Kidney (tissue), 14 donors: Measurements from ENCODE around the gene CMTM6. TPM values are rescaled to one million over a fixed set of nuclear protein-coding genes. Genes with fewer than 3 reads are reported as not detected.

Experiments used
- DNase-seq, 5 donors: peaks; one replicate each; pipeline ENCODE4 v3.0.0-alpha.2; 2013 to 2020
- FAIRE-seq: peaks from 2 replicates; lab custom pipeline; 2012; peaks lifted over from hg19 to GRCh38; lab: Jason Lieb, UNC
- H3K27ac ChIP-seq, 2 donors: one replicate each; pipeline ENCODE4 v1.7.0; 2013; ENCODE audit warnings: low read depth in 2 of 2, low read length in 2 of 2, inconsistent platforms in 1 of 2
- H3K27me3 ChIP-seq: one replicate; pipeline ENCODE4 v1.7.1; 2013; ENCODE audit warnings: low read length, inconsistent platforms; ENCODE audit not compliant: control insufficient read depth, insufficient read depth
- H3K36me3 ChIP-seq, 3 donors: one replicate each; pipeline versions ENCODE4 v1.7.0 to v1.7.1; 2013; ENCODE audit warnings: low read length in 3 of 3, control low read depth in 1 of 3, inconsistent platforms in 1 of 3; ENCODE audit not compliant: insufficient read depth in 3 of 3, control insufficient read depth in 2 of 3
- H3K4me1 ChIP-seq, 3 donors: one replicate each; pipeline versions ENCODE4 v1.7.0 to v1.7.1; 2013; ENCODE audit warnings: low read length in 3 of 3, inconsistent platforms in 1 of 3, low read depth in 1 of 3; ENCODE audit not compliant: control insufficient read depth in 2 of 3, insufficient read depth in 2 of 3
- H3K4me3 ChIP-seq, 3 donors: one replicate each; pipeline versions ENCODE4 v1.7.0 to v1.8.1; 2013; ENCODE audit warnings: low read length in 3 of 3, control low read depth in 1 of 3, inconsistent platforms in 1 of 3
- H3K9ac ChIP-seq, 3 donors: one replicate each; pipeline versions ENCODE4 v1.7.0 to v1.7.1; 2013; ENCODE audit warnings: low read length in 3 of 3, control low read depth in 1 of 3, inconsistent platforms in 1 of 3
- H3K9me3 ChIP-seq, 3 donors: one replicate each; pipeline versions ENCODE4 v1.7.0 to v1.7.1; 2013; ENCODE audit warnings: low read length in 3 of 3, control low read depth in 1 of 3, inconsistent platforms in 1 of 3; ENCODE audit not compliant: control insufficient read depth in 2 of 3, insufficient read depth in 1 of 3
- intact Hi-C: fragments of 100-400 bp; cut with DNase I; formaldehyde crosslinking; loops from one replicate; pipeline ENCODE4 v1.11.1; 2022
- polyA plus RNA-seq: library from polyadenylated mRNA; stranded (reverse); fragments of 350-450 nt; fragmentation: Illumina TruSeq; extraction: RNeasy Lipid Tissue Mini Kit (QIAGEN cat#74804); gene quantifications from one replicate; pipeline ENCODE4 v1.2.3, GENCODE V29; 2014; ENCODE audit warnings: low read depth, low replicate concordance; ENCODE audit not compliant: insufficient read depth
- total RNA-seq: library from RNA; stranded (reverse); fragmentation: NEBNext Ultra II Directional; extraction: Animal tissue kit (Norgen Biotek cat#: 25700); gene quantifications from one replicate; pipeline ENCODE4 v1.2.1, GENCODE V29; 2021
- TF ChIP-seq, protein P1 (sequence below): IDR thresholded peaks from 3 replicates; pipeline ENCODE4 v1.5.1; 2012; ENCODE audit warnings: mild to moderate bottlenecking, moderate library complexity, borderline replicate concordance; ENCODE audit not compliant: insufficient read depth; ENCODE audit errors: extremely low read depth
- donor health status: control.
- donor health status: control.
- donor health status: control.
- donor health status: control.
- donor health status: control.
- donor health status: DM: yes; HTN: yes; CAD: no.
- donor health status: Normal renal cell carcinoma (clear cell type).

The CMTM6 gene
- total and polyA plus RNA-seq, 2 donors from 2014 or later, result 22.2 to 63.3 TPM

DNA sequence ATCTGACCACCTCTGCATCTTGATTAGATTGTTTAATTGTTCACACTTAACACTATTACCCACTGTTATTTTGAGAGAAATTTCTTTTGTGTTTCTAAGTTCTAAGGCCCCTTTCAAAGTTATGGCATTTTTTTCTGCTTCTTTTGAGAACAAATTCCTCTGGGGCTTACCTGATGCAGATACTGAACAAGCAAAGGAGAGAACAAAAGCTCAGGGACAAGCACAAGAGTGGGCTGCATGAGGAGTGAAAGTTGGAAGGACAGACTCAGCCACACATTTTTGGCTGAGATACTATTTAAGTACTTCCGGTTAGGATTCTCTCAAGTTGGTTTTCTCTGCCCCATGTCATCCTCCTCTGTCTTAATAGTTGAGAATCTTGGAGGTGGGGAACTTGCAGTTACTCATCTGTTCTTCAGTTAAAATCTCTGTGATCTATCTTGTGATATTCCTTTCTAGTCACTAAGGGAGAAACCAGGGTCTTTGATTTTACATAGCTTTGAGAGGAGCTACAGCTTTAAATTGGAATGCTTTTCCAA lies 54.7 kb downstream of the CMTM6 start:
- no peaks in the 10 kb centered on the region for H3K4me1 ChIP-seq
- H3K9ac ChIP-seq, result no peak overlapping the region
- no peaks in the 10 kb centered on the region for H3K36me3 ChIP-seq
- H3K27me3 ChIP-seq, result no peaks in the 10 kb centered on the region
- no peaks in the 10 kb centered on the region for H3K9me3 ChIP-seq
- H3K4me3 ChIP-seq, result no peak overlapping the region
- intact Hi-C loops, result no loop called here
- FAIRE-seq, result no peak
- no peak for DNase-seq
- TF ChIP-seq, protein P1, sequence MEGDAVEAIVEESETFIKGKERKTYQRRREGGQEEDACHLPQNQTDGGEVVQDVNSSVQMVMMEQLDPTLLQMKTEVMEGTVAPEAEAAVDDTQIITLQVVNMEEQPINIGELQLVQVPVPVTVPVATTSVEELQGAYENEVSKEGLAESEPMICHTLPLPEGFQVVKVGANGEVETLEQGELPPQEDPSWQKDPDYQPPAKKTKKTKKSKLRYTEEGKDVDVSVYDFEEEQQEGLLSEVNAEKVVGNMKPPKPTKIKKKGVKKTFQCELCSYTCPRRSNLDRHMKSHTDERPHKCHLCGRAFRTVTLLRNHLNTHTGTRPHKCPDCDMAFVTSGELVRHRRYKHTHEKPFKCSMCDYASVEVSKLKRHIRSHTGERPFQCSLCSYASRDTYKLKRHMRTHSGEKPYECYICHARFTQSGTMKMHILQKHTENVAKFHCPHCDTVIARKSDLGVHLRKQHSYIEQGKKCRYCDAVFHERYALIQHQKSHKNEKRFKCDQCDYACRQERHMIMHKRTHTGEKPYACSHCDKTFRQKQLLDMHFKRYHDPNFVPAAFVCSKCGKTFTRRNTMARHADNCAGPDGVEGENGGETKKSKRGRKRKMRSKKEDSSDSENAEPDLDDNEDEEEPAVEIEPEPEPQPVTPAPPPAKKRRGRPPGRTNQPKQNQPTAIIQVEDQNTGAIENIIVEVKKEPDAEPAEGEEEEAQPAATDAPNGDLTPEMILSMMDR, result no peak
- H3K27ac ChIP-seq, result no peak overlapping the region

DNA sequence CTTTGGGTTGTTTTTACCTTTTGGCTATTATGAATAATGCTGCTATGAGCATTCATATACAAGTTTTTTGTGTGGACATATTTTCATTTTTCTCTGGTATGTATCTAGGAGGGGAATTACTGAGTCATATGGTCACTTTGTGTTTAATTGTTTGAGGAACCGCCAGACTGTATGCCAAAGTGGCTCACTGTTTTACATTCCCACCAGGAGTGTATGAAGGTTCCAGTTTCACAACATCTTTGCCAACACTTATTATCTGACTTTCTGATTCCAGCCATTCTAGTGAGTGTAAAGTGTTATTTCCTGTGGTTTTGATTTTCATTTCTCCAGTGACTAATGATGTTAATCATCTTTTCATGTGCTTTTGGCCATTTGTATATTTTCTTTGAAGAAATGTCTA lies 59.2 kb downstream of the CMTM6 start:
- DNase-seq, result no peak
- Histone ChIP-seq H3K27me3 (no peaks in the 10 kb centered on the region), H3K27ac (no peak overlapping the region), H3K4me1 (no peaks in the 10 kb centered on the region), H3K4me3 (no peak overlapping the region), H3K36me3 (no peaks in the 10 kb centered on the region), H3K9ac (no peak overlapping the region), H3K9me3 (no peaks in the 10 kb centered on the region)
- TF ChIP-seq, protein P1, result no peak
- FAIRE-seq, result no peak
- intact Hi-C loops, result no loop called here

DNA sequence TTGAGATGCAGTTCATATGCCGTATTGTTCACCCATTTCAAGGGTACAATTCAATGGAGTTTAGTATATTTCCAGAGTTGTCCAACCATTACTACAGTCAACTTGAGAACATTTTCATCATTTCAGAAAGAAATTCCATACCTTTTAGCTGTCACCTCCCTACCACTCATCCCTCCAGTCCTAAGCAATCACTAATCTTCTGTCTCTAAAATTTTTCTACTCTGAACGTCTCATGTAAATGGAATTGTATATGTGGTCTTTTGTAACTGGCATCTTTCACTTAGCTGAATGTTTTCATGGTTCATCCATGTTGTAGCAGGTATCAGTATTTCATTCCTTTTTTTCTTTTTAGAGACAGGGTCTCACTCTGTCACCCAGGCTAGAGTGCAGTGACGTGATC lies 59.9 kb downstream of the CMTM6 start:
- Histone ChIP-seq H3K27me3 (no peaks in the 10 kb centered on the region), H3K4me1 (no peaks in the 10 kb centered on the region), H3K9me3 (no peaks in the 10 kb centered on the region), H3K36me3 (no peaks in the 10 kb centered on the region), H3K4me3 (no peak overlapping the region), H3K27ac (no peak overlapping the region), H3K9ac (no peak overlapping the region)
- TF ChIP-seq, protein P1, result no peak
- DNase-seq (no peak), FAIRE-seq (no peak)
- intact Hi-C loops, result no loop called here
